Keratinocyte (primary cell): ENCODE results near the gene STUB1. TPM values are rescaled to one million over a fixed set of nuclear protein-coding genes. Genes with fewer than 3 reads are reported as not detected.

Experiments used
- DNase-seq: peaks from one replicate; pipeline ENCODE4 v3.0.0-alpha.2; 2011; ENCODE audit warnings: low read depth, missing footprints, low spot score
- FAIRE-seq: peaks from 2 replicates; lab custom pipeline; 2011; peaks lifted over from hg19 to GRCh38; lab: Jason Lieb, UNC
- H2AFZ ChIP-seq: 2 replicates; pipeline ENCODE4 v1.6.0; 2012; ENCODE audit warnings: low read length, control low read depth, inconsistent platforms; ENCODE audit not compliant: control insufficient read depth
- H3K27ac ChIP-seq: 2 replicates; pipeline ENCODE4 v1.5.1; 2011; ENCODE audit warnings: low read length; ENCODE audit not compliant: control insufficient read depth, insufficient read depth
- H3K27me3 ChIP-seq: 3 replicates; pipeline ENCODE4 v1.6.0; 2011; ENCODE audit warnings: low read length; ENCODE audit not compliant: control insufficient read depth, insufficient read depth; ENCODE audit errors: extremely low read depth
- H3K36me3 ChIP-seq, 2 experiments: 2 replicates in 1 of 2; 3 replicates in 1 of 2; pipeline ENCODE4 v1.5.1; 2011; ENCODE audit warnings: low read length in 2 of 2, mild to moderate bottlenecking in 1 of 2; ENCODE audit not compliant: control insufficient read depth in 2 of 2, insufficient read depth in 2 of 2; ENCODE audit errors: extremely low read depth in 1 of 2
- H3K4me1 ChIP-seq: 3 replicates; pipeline ENCODE4 v1.5.1; 2011; ENCODE audit warnings: low read length; ENCODE audit not compliant: control insufficient read depth, insufficient read depth; ENCODE audit errors: extremely low read depth
- H3K4me2 ChIP-seq: 3 replicates; pipeline ENCODE4 v1.6.0; 2011; ENCODE audit warnings: low read depth, low read length; ENCODE audit not compliant: control insufficient read depth, insufficient read depth; ENCODE audit errors: extremely low read depth
- H3K4me3 ChIP-seq, 3 experiments: fragments of 200-600 bp in 1 of 3; sonication (generic) in 1 of 3; 2 replicates in 2 of 3; 3 replicates in 1 of 3; pipeline ENCODE4 v1.5.1; 2011 to 2016; ENCODE audit warnings: low read length in 3 of 3, mild to moderate bottlenecking in 3 of 3, control low read depth in 2 of 3, inconsistent platforms in 1 of 3, low read depth in 1 of 3, mixed read lengths in 1 of 3, mixed run types in 1 of 3, moderate library complexity in 1 of 3; ENCODE audit not compliant: control insufficient read depth in 2 of 3, insufficient read depth in 2 of 3; ENCODE audit errors: extremely low read depth in 1 of 3
- H3K79me2 ChIP-seq: 2 replicates; pipeline ENCODE4 v1.6.0; 2012; ENCODE audit warnings: low read length; ENCODE audit not compliant: control insufficient read depth, insufficient read depth
- H3K9ac ChIP-seq: 3 replicates; pipeline ENCODE4 v1.6.0; 2011; ENCODE audit warnings: low read length; ENCODE audit not compliant: control insufficient read depth, insufficient read depth; ENCODE audit errors: extremely low read depth
- H3K9me1 ChIP-seq: 3 replicates; pipeline ENCODE4 v1.6.0; 2011; ENCODE audit warnings: low read length; ENCODE audit not compliant: control insufficient read depth, insufficient read depth; ENCODE audit errors: extremely low read depth
- H3K9me3 ChIP-seq: 2 replicates; pipeline ENCODE4 v1.5.1; 2012; ENCODE audit warnings: low read depth, low read length; ENCODE audit not compliant: control insufficient read depth
- H4K20me1 ChIP-seq: 3 replicates; pipeline ENCODE4 v1.6.0; 2011; ENCODE audit warnings: low read length; ENCODE audit not compliant: control insufficient read depth, insufficient read depth; ENCODE audit errors: extremely low read depth
- EZH2 ChIP-seq: IDR thresholded peaks from one replicate; pipeline ENCODE4 v1.6.1; 2012; ENCODE audit warnings: inconsistent platforms, mild to moderate bottlenecking, low read length, moderate library complexity
- dilution Hi-C: fragments of 300-500 bp; cut with MboI; formaldehyde crosslinking; loops from one replicate; pipeline ENCODE4 v1.7.0; 2020; ENCODE audit warnings: low sequenced_read_pairs; ENCODE audit not compliant: extremely low pct_ligation_motif_present
- polyA plus RNA-seq, 5 experiments: library from polyadenylated mRNA; depleted of rRNA in 3 of 5; stranded (reverse) in 3 of 5; stranded (forward) in 1 of 5; unstranded in 1 of 5; fragments of >200 nt; gene quantifications; 1 replicate in 1 of 5; 2 replicates in 3 of 5; 3 replicates in 1 of 5; pipeline versions ENCODE4 v1.2.1 to v1.2.3, GENCODE V29; 2011 to 2012; ENCODE audit warnings: missing spikeins in 2 of 5, low read depth in 1 of 5, low replicate concordance in 1 of 5
- TF ChIP-seq, protein P1 (sequence below), 3 experiments: IDR thresholded peaks in 1 of 3; conservative IDR thresholded peaks in 1 of 3; optimal IDR thresholded peaks in 1 of 3; 2 replicates in 2 of 3; 3 replicates in 1 of 3; pipeline versions ENCODE3 to v1.5.1; 2011; ENCODE audit warnings: low read length in 3 of 3, mild to moderate bottlenecking in 3 of 3, moderate library complexity in 2 of 3, control low read depth in 1 of 3, inconsistent platforms in 1 of 3; ENCODE audit not compliant: insufficient read depth in 2 of 3; ENCODE audit errors: extremely low read depth in 1 of 3

Gene STUB1
- polyA plus RNA-seq, 1 donor (not counting 4 experiments of a cell fraction or from before 2014, with no cell fraction given): 124 TPM

DNA sequence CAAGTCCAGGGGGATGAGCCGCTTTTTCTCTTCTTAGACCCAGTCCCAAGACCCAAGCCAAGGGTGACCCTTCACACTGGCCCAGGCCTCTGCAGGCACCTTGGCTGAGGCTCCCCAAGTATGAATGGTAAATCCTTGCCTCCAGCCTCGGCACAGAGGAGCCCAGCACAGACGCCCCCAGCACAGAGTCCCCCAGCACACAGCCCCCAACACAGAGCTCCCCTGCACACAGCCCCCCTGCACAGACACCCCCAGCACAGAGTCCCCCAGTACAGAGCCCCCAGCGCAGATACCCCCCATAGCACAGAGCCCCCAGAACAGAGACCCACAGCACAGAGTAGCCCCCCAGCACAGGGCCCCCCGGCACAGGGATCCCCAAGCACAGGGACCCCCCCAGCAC is 39.6 kb upstream of the STUB1 start:
- dilution Hi-C loops: no loop called here
- H2AFZ ChIP-seq: no peak overlapping the region
- TF ChIP-seq EZH2: no peak
- TF ChIP-seq, protein P1, sequence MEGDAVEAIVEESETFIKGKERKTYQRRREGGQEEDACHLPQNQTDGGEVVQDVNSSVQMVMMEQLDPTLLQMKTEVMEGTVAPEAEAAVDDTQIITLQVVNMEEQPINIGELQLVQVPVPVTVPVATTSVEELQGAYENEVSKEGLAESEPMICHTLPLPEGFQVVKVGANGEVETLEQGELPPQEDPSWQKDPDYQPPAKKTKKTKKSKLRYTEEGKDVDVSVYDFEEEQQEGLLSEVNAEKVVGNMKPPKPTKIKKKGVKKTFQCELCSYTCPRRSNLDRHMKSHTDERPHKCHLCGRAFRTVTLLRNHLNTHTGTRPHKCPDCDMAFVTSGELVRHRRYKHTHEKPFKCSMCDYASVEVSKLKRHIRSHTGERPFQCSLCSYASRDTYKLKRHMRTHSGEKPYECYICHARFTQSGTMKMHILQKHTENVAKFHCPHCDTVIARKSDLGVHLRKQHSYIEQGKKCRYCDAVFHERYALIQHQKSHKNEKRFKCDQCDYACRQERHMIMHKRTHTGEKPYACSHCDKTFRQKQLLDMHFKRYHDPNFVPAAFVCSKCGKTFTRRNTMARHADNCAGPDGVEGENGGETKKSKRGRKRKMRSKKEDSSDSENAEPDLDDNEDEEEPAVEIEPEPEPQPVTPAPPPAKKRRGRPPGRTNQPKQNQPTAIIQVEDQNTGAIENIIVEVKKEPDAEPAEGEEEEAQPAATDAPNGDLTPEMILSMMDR (optimal IDR thresholded peaks at IDR 0.05 in 1 of 3, IDR thresholded peaks at IDR 0.05 in 1 of 3, conservative IDR thresholded peaks at IDR 0.05 in 1 of 3; ENCODE audit: extremely low read depth in 1 of 3, insufficient read depth in 2 of 3, low read length in 3 of 3): no peak
- peaks cover under 1% of the 10 kb centered on the region for H3K79me2 ChIP-seq
- no peaks in the 10 kb centered on the region for H3K27me3 ChIP-seq
- H3K36me3 ChIP-seq: no peaks in the 10 kb centered on the region
- H3K9me3 ChIP-seq: no peaks in the 10 kb centered on the region
- FAIRE-seq (no peak), DNase-seq (no peak)
- peaks cover 9% of the 10 kb centered on the region for H3K4me1 ChIP-seq
- no peaks in the 10 kb centered on the region for H4K20me1 ChIP-seq
- peaks cover 2% of the 10 kb centered on the region for H3K9me1 ChIP-seq
- H3K4me2 ChIP-seq: no peak overlapping the region
- no peak overlapping the region for H3K9ac ChIP-seq
- H3K27ac ChIP-seq: no peak overlapping the region
- no peak overlapping the region for H3K4me3 ChIP-seq

DNA sequence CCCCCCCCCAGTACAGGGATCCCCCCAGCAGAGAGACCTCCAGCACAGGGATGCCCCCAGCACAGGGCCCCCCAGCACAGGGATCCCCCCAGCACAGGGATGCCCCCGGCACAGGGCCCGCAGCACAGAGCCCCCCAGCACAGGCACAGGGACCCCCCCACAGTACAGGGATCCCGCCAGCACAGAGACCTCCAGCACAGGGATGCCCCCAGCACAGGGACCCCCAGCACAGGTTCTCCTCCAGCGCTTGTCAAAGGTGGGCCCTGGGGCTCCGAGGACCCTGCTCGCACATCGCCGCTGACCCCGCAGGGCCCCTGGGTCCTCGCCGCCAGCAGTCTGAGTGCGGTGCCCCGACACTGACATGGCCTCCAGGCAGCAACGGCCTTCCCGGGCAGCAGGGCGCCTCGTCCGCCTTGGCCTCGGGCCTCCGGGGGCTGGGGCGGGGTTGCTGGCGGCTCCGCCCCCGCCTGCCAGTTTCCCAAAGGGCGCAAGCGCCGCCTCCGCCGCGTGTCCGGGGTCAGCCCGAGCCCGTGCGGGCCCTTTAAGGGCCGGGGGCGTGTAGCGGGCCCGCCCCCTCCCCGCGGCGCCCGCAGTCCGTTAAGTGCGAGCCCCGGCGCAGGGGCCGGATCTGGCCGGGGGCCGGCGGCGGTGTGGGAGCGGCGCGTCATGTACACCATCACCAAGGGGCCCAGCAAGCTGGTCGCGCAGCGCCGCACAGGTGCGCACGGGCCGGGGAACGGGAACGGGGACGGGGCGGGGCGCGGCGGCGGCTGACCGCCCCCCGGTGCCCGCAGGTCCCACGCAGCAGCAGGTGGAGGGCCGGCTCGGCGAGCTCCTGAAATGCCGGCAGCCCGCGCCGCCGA is 38.7 kb upstream of the STUB1 start, which contains the start of gene MCRIP2:
TSS of gene MCRIP2 (plus strand) at position 503 of the 863 bp plus-strand sequence. CDS start at position 667, 164 bp downstream.
- H3K4me3 ChIP-seq: peak within 1 kb of the TSS; percentile 53 to 69 (median 65)
- DNase-seq (no peak), FAIRE-seq (no peak)
- no peak within 1 kb of the TSS for H3K27ac ChIP-seq
- peak within 1 kb of the TSS; percentile 67 for H3K9ac ChIP-seq
- H2AFZ ChIP-seq: peak within 1 kb of the TSS; percentile 75
- peaks cover 8% of the 10 kb centered on the region for H3K4me1 ChIP-seq
- no peaks in the 10 kb centered on the region for H4K20me1 ChIP-seq
- H3K36me3 ChIP-seq: no peaks in the 10 kb centered on the region
- H3K9me3 ChIP-seq: no peaks in the 10 kb centered on the region
- H3K79me2 ChIP-seq: no peaks in the 10 kb centered on the region
- no peaks in the 10 kb centered on the region for H3K27me3 ChIP-seq
- peak within 1 kb of the TSS; percentile 80 for H3K4me2 ChIP-seq
- no peak for TF ChIP-seq EZH2
- TF ChIP-seq, protein P1 (optimal IDR thresholded peaks at IDR 0.05 in 1 of 3, IDR thresholded peaks at IDR 0.05 in 1 of 3, conservative IDR thresholded peaks at IDR 0.05 in 1 of 3; ENCODE audit: extremely low read depth in 1 of 3, insufficient read depth in 2 of 3, low read length in 3 of 3): no peak
- dilution Hi-C loops: no loop called here
- H3K9me1 ChIP-seq: peaks cover 2% of the 10 kb centered on the region
